Glutamatergic neuron (in vitro differentiated cells): ENCODE measurements around the gene DLG2. TPM values are rescaled to one million over a fixed set of nuclear protein-coding genes. Genes with fewer than 3 reads are reported as not detected.

Source experiments
- DNase-seq: peaks from one replicate; pipeline ENCODE4 v3.0.0; 2022
- H3K27ac Mint-ChIP-seq: one replicate; pipeline ENCODE4 v1.8.0; 2020; ENCODE audit warnings: mild to moderate bottlenecking, mixed read lengths, inconsistent platforms; ENCODE audit not compliant: unreplicated experiment
- H3K27me3 Mint-ChIP-seq: one replicate; pipeline ENCODE4 v1.8.0; 2020; ENCODE audit warnings: mild to moderate bottlenecking, moderate library complexity, mixed read lengths, inconsistent platforms; ENCODE audit not compliant: unreplicated experiment
- H3K36me3 Mint-ChIP-seq: one replicate; pipeline ENCODE4 v1.8.0; 2020; ENCODE audit warnings: mild to moderate bottlenecking, mixed read lengths, inconsistent platforms; ENCODE audit not compliant: unreplicated experiment
- H3K4me1 Mint-ChIP-seq: one replicate; pipeline ENCODE4 v1.8.0; 2020; ENCODE audit warnings: mild to moderate bottlenecking, low read depth, mixed read lengths, inconsistent platforms; ENCODE audit not compliant: unreplicated experiment
- H3K4me3 Mint-ChIP-seq: one replicate; pipeline ENCODE4 v1.8.0; 2020; ENCODE audit warnings: mild to moderate bottlenecking, mixed read lengths, inconsistent platforms; ENCODE audit not compliant: unreplicated experiment
- H3K9me3 Mint-ChIP-seq: one replicate; pipeline ENCODE4 v1.8.0; 2020; ENCODE audit warnings: mild to moderate bottlenecking, moderate library complexity, mixed read lengths, inconsistent platforms; ENCODE audit not compliant: unreplicated experiment
- CTCF ChIP-seq: fragments of 200-600 bp; sonication (generic); IDR thresholded peaks from one replicate; pipeline ENCODE4 v1.5.0; 2021; ENCODE audit not compliant: partially characterized antibody, unreplicated experiment
- total RNA-seq: library from RNA; stranded (reverse); fragmentation: NEBNext Ultra II Directional; extraction: Animal tissue kit (Norgen Biotek cat#: 25700); gene quantifications from one replicate; pipeline ENCODE4 v1.2.1, GENCODE V29; 2021; ENCODE audit not compliant: unreplicated experiment

DLG2 gene
- total RNA-seq, 1 donor from 2014 or later = 2.9 TPM

GRCh38 chr11:84345027-84345426, 1282.1 kb downstream of the DLG2 start:
- Mint-ChIP-seq H3K9me3 (no peaks in the 10 kb centered on the region), H3K4me3 (no peak overlapping the region), H3K27me3 (no peaks in the 10 kb centered on the region), H3K27ac (no peak overlapping the region), H3K4me1 (no peaks in the 10 kb centered on the region), H3K36me3 (no peaks in the 10 kb centered on the region)
- no peak for TF ChIP-seq CTCF
- DNase-seq = no peak

GRCh38 chr11:84339796-84340195, 1287.3 kb downstream of the DLG2 start:
- no peaks in the 10 kb centered on the region for H3K9me3 Mint-ChIP-seq
- no peaks in the 10 kb centered on the region for H3K27me3 Mint-ChIP-seq
- H3K27ac Mint-ChIP-seq = no peak overlapping the region
- no peaks in the 10 kb centered on the region for H3K36me3 Mint-ChIP-seq
- H3K4me1 Mint-ChIP-seq = no peaks in the 10 kb centered on the region
- no peak for TF ChIP-seq CTCF
- no peak overlapping the region for H3K4me3 Mint-ChIP-seq
- no peak for DNase-seq

GRCh38 chr11:84333221-84333620, 1293.9 kb downstream of the DLG2 start:
- no peaks in the 10 kb centered on the region for H3K9me3 Mint-ChIP-seq
- TF ChIP-seq CTCF = no peak
- no peaks in the 10 kb centered on the region for H3K36me3 Mint-ChIP-seq
- no peak overlapping the region for H3K27ac Mint-ChIP-seq
- no peaks in the 10 kb centered on the region for H3K27me3 Mint-ChIP-seq
- no peak overlapping the region for H3K4me3 Mint-ChIP-seq
- no peaks in the 10 kb centered on the region for H3K4me1 Mint-ChIP-seq
- no peak for DNase-seq

DNA sequence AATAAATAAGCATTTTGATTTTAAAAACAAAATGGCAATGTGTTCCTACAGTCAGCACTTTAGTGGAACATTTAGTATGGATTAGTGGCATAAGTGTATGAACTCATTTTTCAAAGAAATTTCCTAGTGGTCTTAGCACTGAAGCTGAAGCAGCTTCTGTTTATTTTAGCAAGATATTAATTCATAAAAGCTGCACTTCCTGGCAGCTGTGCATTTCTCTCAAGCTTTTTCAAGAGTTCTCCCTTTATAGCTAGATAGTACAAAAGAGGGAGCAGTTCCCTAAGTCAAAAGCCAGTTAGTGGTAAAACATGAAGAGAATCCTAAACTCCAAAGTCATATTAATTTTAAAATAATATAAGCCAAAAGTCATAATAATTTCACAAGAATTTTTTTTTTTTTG, 1304.9 kb downstream of the DLG2 start:
- Mint-ChIP-seq H3K27me3 (no peaks in the 10 kb centered on the region), H3K36me3 (no peaks in the 10 kb centered on the region), H3K9me3 (no peaks in the 10 kb centered on the region), H3K27ac (no peak overlapping the region), H3K4me1 (no peaks in the 10 kb centered on the region), H3K4me3 (no peak overlapping the region)
- no peak for DNase-seq
- TF ChIP-seq CTCF = no peak

GRCh38 chr11:84319863-84320262, 1307.3 kb downstream of the DLG2 start:
- Mint-ChIP-seq H3K9me3 (no peaks in the 10 kb centered on the region), H3K27ac (no peak overlapping the region), H3K4me3 (no peak overlapping the region), H3K36me3 (no peaks in the 10 kb centered on the region), H3K4me1 (no peaks in the 10 kb centered on the region), H3K27me3 (no peaks in the 10 kb centered on the region)
- no peak for TF ChIP-seq CTCF
- DNase-seq = no peak
